Measurements from ENCODE around the gene EGFL6.
A peak's percentile ranks its signal among the peaks of the same experiment; 100 is the strongest.

The EGFL6 gene

GRCh38 chrX:13569479-13570260 lies at the start of gene EGFL6:
EGFL6 (plus strand) TSS chrX:13569601; CDS start chrX:13569862, 261 bp downstream.
- DNase-seq (ENCODE audit: low read depth) = no peak

- no peak for DNase-seq (ENCODE audit: low read depth)
Measured at GRCh38 chrX:13520351-13520750, 49.0 kb upstream of the EGFL6 start.

GRCh38 chrX:13520936-13521335 lies 48.5 kb upstream of the EGFL6 start:
- DNase-seq (ENCODE audit: low read depth) = no peak

- DNase-seq (ENCODE audit: low read depth) = no peak
Measured at GRCh38 chrX:13522811-13523210, 46.6 kb upstream of the EGFL6 start.

GRCh38 chrX:13533726-13534125 lies 35.7 kb upstream of the EGFL6 start:
- peak; percentile 31 for DNase-seq (ENCODE audit: low read depth)

- no peak for DNase-seq (ENCODE audit: low read depth)
Measured at GRCh38 chrX:13535376-13536165, 33.8 kb upstream of the EGFL6 start.

- DNase-seq (ENCODE audit: low read depth) = no peak
Measured at GRCh38 chrX:13536551-13536950, 32.9 kb upstream of the EGFL6 start.

- no peak for DNase-seq (ENCODE audit: low read depth)
Measured at GRCh38 chrX:13538414-13538813, 31.0 kb upstream of the EGFL6 start.

- DNase-seq (ENCODE audit: low read depth) = no peak
Measured at GRCh38 chrX:13540602-13541001, 28.8 kb upstream of the EGFL6 start.

GRCh38 chrX:13545726-13546125 lies 23.7 kb upstream of the EGFL6 start:
- DNase-seq (ENCODE audit: low read depth) = no peak

- no peak for DNase-seq (ENCODE audit: low read depth)
Measured at GRCh38 chrX:13547671-13548070, 21.7 kb upstream of the EGFL6 start.

- DNase-seq (ENCODE audit: low read depth) = no peak
Measured at GRCh38 chrX:13550346-13550745, 19.1 kb upstream of the EGFL6 start.

GRCh38 chrX:13551610-13552009 lies 17.8 kb upstream of the EGFL6 start:
- DNase-seq (ENCODE audit: low read depth) = no peak

- DNase-seq (ENCODE audit: low read depth) = no peak
Measured at GRCh38 chrX:13552892-13553291, 16.5 kb upstream of the EGFL6 start.

- no peak for DNase-seq (ENCODE audit: low read depth)
Measured at GRCh38 chrX:13565511-13565910, 3.9 kb upstream of the EGFL6 start.

- no peak for DNase-seq (ENCODE audit: low read depth)
Measured at GRCh38 chrX:13570261-13570605, 832 bp downstream of the EGFL6 start.

- DNase-seq (ENCODE audit: low read depth) = peak; percentile 31
Measured at GRCh38 chrX:13571136-13571535, 1.7 kb downstream of the EGFL6 start.

GRCh38 chrX:13574600-13574999 lies 5.2 kb downstream of the EGFL6 start:
- no peak for DNase-seq (ENCODE audit: low read depth)

- DNase-seq (ENCODE audit: low read depth) = no peak
Measured at GRCh38 chrX:13579661-13580060, 10.3 kb downstream of the EGFL6 start.

- no peak for DNase-seq (ENCODE audit: low read depth)
Measured at GRCh38 chrX:13581554-13581953, 12.2 kb downstream of the EGFL6 start.

GRCh38 chrX:13587786-13588477 lies 18.5 kb downstream of the EGFL6 start:
- DNase-seq (ENCODE audit: low read depth) = no peak

GRCh38 chrX:13590207-13590606 lies 20.8 kb downstream of the EGFL6 start:
- DNase-seq (ENCODE audit: low read depth) = no peak

- no peak for DNase-seq (ENCODE audit: low read depth)
Measured at GRCh38 chrX:13590914-13591313, 21.5 kb downstream of the EGFL6 start.

All from iris pigment epithelial cell (primary cell).